Karpas-422 (cell line): ENCODE results near the gene GPSM1. TPM values are rescaled to one million over a fixed set of nuclear protein-coding genes. Genes with fewer than 3 reads are reported as not detected.
"Not testable (repeated sequence)": the region's sequence is repeated elsewhere in the genome, so short reads cannot be mapped to it uniquely, and the experiment has no call there.

ENCODE experiments used
- DNase-seq: peaks from one replicate; pipeline ENCODE4 v3.0.0-alpha.2; 2015
- H2AFZ ChIP-seq: fragments of 200-600 bp; sonication (generic); 2 replicates; pipeline ENCODE4 v1.6.1; 2014; ENCODE audit warnings: antibody characterized with exemption, low read length, mixed read lengths
- H3K27ac ChIP-seq: fragments of 200-600 bp; sonication (generic); 2 replicates; pipeline ENCODE4 v1.5.1; 2014; ENCODE audit warnings: mild to moderate bottlenecking, low read length, moderate library complexity
- H3K27me3 ChIP-seq: fragments of 200-600 bp; sonication (generic); 2 replicates; pipeline ENCODE4 v1.6.1; 2014; ENCODE audit warnings: low read length, mixed read lengths
- H3K36me3 ChIP-seq: fragments of 200-600 bp; sonication (generic); 2 replicates; pipeline ENCODE4 v1.6.1; 2014; ENCODE audit warnings: low read length, mixed read lengths; ENCODE audit not compliant: insufficient read depth
- H3K4me1 ChIP-seq: fragments of 200-600 bp; sonication (generic); 2 replicates; pipeline ENCODE4 v1.6.1; 2014; ENCODE audit warnings: mild to moderate bottlenecking, low read length, mixed read lengths
- H3K4me2 ChIP-seq: fragments of 200-600 bp; sonication (generic); 2 replicates; pipeline ENCODE4 v1.6.1; 2014; ENCODE audit warnings: low read length, low read depth, mild to moderate bottlenecking; ENCODE audit not compliant: poor library complexity, severe bottlenecking
- H3K4me3 ChIP-seq: fragments of 200-600 bp; sonication (generic); 2 replicates; pipeline ENCODE4 v1.5.1; 2014; ENCODE audit warnings: mild to moderate bottlenecking, antibody characterized with exemption, low read length, mixed read lengths
- H3K79me2 ChIP-seq: fragments of 200-600 bp; sonication (generic); 2 replicates; pipeline ENCODE4 v1.6.1; 2014; ENCODE audit warnings: mild to moderate bottlenecking, low read length, mixed read lengths
- H3K9ac ChIP-seq: fragments of 200-600 bp; sonication (generic); 2 replicates; pipeline ENCODE4 v1.6.0; 2014; ENCODE audit warnings: low read length
- H3K9me2 ChIP-seq: fragments of 200-600 bp; sonication (generic), shearing (Covaris generic); replicated peaks from 2 replicates; pipeline ENCODE4 v1.6.0; 2014; ENCODE audit warnings: mild to moderate bottlenecking, low read length, moderate library complexity; ENCODE audit not compliant: insufficient read depth
- H3K9me3 ChIP-seq: fragments of 300-700, 200-600 bp; sonication (generic); 2 replicates; pipeline ENCODE4 v1.6.1; 2014; ENCODE audit warnings: low read length, mixed read lengths
- H4K20me1 ChIP-seq: fragments of 200-600 bp; sonication (generic); 2 replicates; pipeline ENCODE4 v1.6.1; 2014; ENCODE audit warnings: mild to moderate bottlenecking, antibody characterized with exemption, low read length, low read depth; ENCODE audit not compliant: insufficient read depth
- total RNA-seq: library from RNA; depleted of rRNA; stranded (reverse); fragments of >200 nt; shearing (Covaris generic); gene quantifications from 2 replicates; pipeline ENCODE4 v1.2.3, GENCODE V29; 2014; ENCODE audit warnings: low replicate concordance

Gene GPSM1
- total RNA-seq, 1 experiment from 2014 or later, result 11.7 TPM

GRCh38 chr9:136316271-136316751 is 11.0 kb upstream of the GPSM1 start:
- H3K4me1 ChIP-seq, result peaks cover 78% of the 10 kb centered on the region
- no peaks in the 10 kb centered on the region for H4K20me1 ChIP-seq
- no peaks in the 10 kb centered on the region for H3K9me2 ChIP-seq
- H3K27ac ChIP-seq, result peak overlapping the region; percentile 97
- H3K27me3 ChIP-seq, result no peaks in the 10 kb centered on the region
- no peak for DNase-seq
- no peak overlapping the region for H2AFZ ChIP-seq
- H3K36me3 ChIP-seq, result no peaks in the 10 kb centered on the region; the same call in 1 of the 2 replicates
- H3K4me2 ChIP-seq, result no peak overlapping the region
- H3K4me3 ChIP-seq, result no peak overlapping the region
- H3K9ac ChIP-seq, result no peak overlapping the region
- H3K9me3 ChIP-seq, result peaks cover 8% of the 10 kb centered on the region
- no peaks in the 10 kb centered on the region for H3K79me2 ChIP-seq

GRCh38 chr9:136316896-136317676 is 10.3 kb upstream of the GPSM1 start:
- Histone ChIP-seq H3K9ac (peak overlapping the region; percentile 78), H4K20me1 (no peaks in the 10 kb centered on the region), H3K9me2 (no peaks in the 10 kb centered on the region), H2AFZ (no peak overlapping the region), H3K4me3 (peak overlapping the region; percentile 63), H3K4me2 (peak overlapping the region; percentile 83), H3K27ac (peak overlapping the region; percentile 97), H3K4me1 (peaks cover 74% of the 10 kb centered on the region), H3K27me3 (no peaks in the 10 kb centered on the region), H3K79me2 (no peaks in the 10 kb centered on the region), H3K9me3 (peaks cover 8% of the 10 kb centered on the region), H3K36me3 (no peaks in the 10 kb centered on the region; the same call in 1 of the 2 replicates)
- peak; percentile 76 for DNase-seq

- H3K9ac ChIP-seq, result peak overlapping the region; percentile 78
- peak overlapping the region; percentile 97 for H3K27ac ChIP-seq
- H3K36me3 ChIP-seq, result no peaks in the 10 kb centered on the region; the same call in 1 of the 2 replicates
- peaks cover 68% of the 10 kb centered on the region for H3K4me1 ChIP-seq
- H3K9me3 ChIP-seq, result peaks cover 8% of the 10 kb centered on the region
- H4K20me1 ChIP-seq, result no peaks in the 10 kb centered on the region
- no peak overlapping the region for H2AFZ ChIP-seq
- H3K4me3 ChIP-seq, result peak overlapping the region; percentile 63
- DNase-seq, result peak; percentile 88
- H3K4me2 ChIP-seq, result peak overlapping the region; percentile 83
- no peaks in the 10 kb centered on the region for H3K79me2 ChIP-seq
- H3K27me3 ChIP-seq, result no peaks in the 10 kb centered on the region
- H3K9me2 ChIP-seq, result no peaks in the 10 kb centered on the region
Measured at GRCh38 chr9:136317695-136318094, 9.6 kb upstream of the GPSM1 start.

GRCh38 chr9:136318111-136318775 is 9.1 kb upstream of the GPSM1 start:
- DNase-seq, result peak; percentile 97
- H3K4me1 ChIP-seq, result peaks cover 66% of the 10 kb centered on the region
- H3K36me3 ChIP-seq, result no peaks in the 10 kb centered on the region; the same call in 1 of the 2 replicates
- peaks cover 8% of the 10 kb centered on the region for H3K9me3 ChIP-seq
- no peak overlapping the region for H2AFZ ChIP-seq
- H3K9ac ChIP-seq, result peak overlapping the region; percentile 78
- H4K20me1 ChIP-seq, result no peaks in the 10 kb centered on the region
- no peaks in the 10 kb centered on the region for H3K9me2 ChIP-seq
- no peaks in the 10 kb centered on the region for H3K27me3 ChIP-seq
- no peaks in the 10 kb centered on the region for H3K79me2 ChIP-seq
- peak overlapping the region; percentile 97 for H3K27ac ChIP-seq
- peak overlapping the region; percentile 83 for H3K4me2 ChIP-seq
- peak overlapping the region; percentile 63 for H3K4me3 ChIP-seq

- Histone ChIP-seq H3K4me1 (peaks cover 66% of the 10 kb centered on the region), H3K9ac (peak overlapping the region; percentile 83), H3K79me2 (no peaks in the 10 kb centered on the region), H3K27me3 (no peaks in the 10 kb centered on the region), H3K4me3 (peak overlapping the region; percentile 60), H2AFZ (no peak overlapping the region), H4K20me1 (no peaks in the 10 kb centered on the region), H3K9me3 (peaks cover 8% of the 10 kb centered on the region), H3K27ac (peak overlapping the region; percentile 97), H3K36me3 (no peaks in the 10 kb centered on the region; the same call in 1 of the 2 replicates), H3K9me2 (no peaks in the 10 kb centered on the region), H3K4me2 (peak overlapping the region; percentile 83)
- DNase-seq, result no peak
Measured at GRCh38 chr9:136318776-136319241, 8.5 kb upstream of the GPSM1 start.

- H3K9me3 ChIP-seq, H2AFZ ChIP-seq: not testable (repeated sequence)
Measured at GRCh38 chr9:136319244-136319643, 8.1 kb upstream of the GPSM1 start.

GRCh38 chr9:136319955-136320354 is 7.4 kb upstream of the GPSM1 start:
- H3K36me3 ChIP-seq, H3K27me3 ChIP-seq, H3K9me2 ChIP-seq, H2AFZ ChIP-seq, H3K9me3 ChIP-seq, H3K4me3 ChIP-seq, H4K20me1 ChIP-seq, H3K79me2 ChIP-seq, H3K9ac ChIP-seq: not testable (repeated sequence)
- H3K4me2 ChIP-seq, result peak overlapping the region; percentile 47
- peaks cover 73% of the 10 kb centered on the region for H3K4me1 ChIP-seq
- DNase-seq, result peak; percentile 41
- peak overlapping the region; percentile 97 for H3K27ac ChIP-seq

More at GRCh38 chr9:136319244-136319643, 8.1 kb upstream of the GPSM1 start:
- H3K27ac ChIP-seq, result peak overlapping the region; percentile 97
- not testable (repeated sequence) for H3K9me2 ChIP-seq, DNase-seq, H3K79me2 ChIP-seq, H3K27me3 ChIP-seq, H3K36me3 ChIP-seq, H4K20me1 ChIP-seq
- H3K4me2 ChIP-seq, result peak overlapping the region; percentile 83
- H3K4me1 ChIP-seq, result peaks cover 66% of the 10 kb centered on the region
- H3K9ac ChIP-seq, result peak overlapping the region; percentile 83
- peak overlapping the region; percentile 60 for H3K4me3 ChIP-seq

GRCh38 chr9:136320972-136321371 is 6.4 kb upstream of the GPSM1 start:
- peak overlapping the region; percentile 47 for H3K4me2 ChIP-seq
- not testable (repeated sequence) for H3K4me3 ChIP-seq, H3K9me3 ChIP-seq, DNase-seq, H3K36me3 ChIP-seq, H3K27me3 ChIP-seq, H3K79me2 ChIP-seq, H3K9ac ChIP-seq, H3K9me2 ChIP-seq, H2AFZ ChIP-seq, H4K20me1 ChIP-seq
- H3K27ac ChIP-seq, result peak overlapping the region; percentile 97
- H3K4me1 ChIP-seq, result peaks cover 75% of the 10 kb centered on the region
